GM23338 (cell line): Measurements from ENCODE around the gene NEB. TPM values are rescaled to one million over a fixed set of nuclear protein-coding genes. Genes with fewer than 3 reads are reported as not detected.

Source experiments
- ATAC-seq: fragments of 200-7000 bp; cut with Tn5 transposase; 3 replicates; pipeline ENCODE4 v1.9.1; 2020
- DNase-seq: peaks from one replicate; pipeline ENCODE4 v3.0.0-alpha.2; 2015; ENCODE audit warnings: low spot score
- H2AFZ ChIP-seq: fragments of 200-600 bp; sonication (generic); 2 replicates; pipeline ENCODE4 v1.8.0; 2016; ENCODE audit warnings: antibody characterized with exemption, mild to moderate bottlenecking, moderate library complexity
- H3F3A ChIP-seq: fragments of 200-600 bp; sonication (generic); replicated peaks from 2 replicates; pipeline ENCODE4 v1.8.0; 2017; ENCODE audit warnings: antibody characterized with exemption, mixed run types, low read depth
- H3K27ac ChIP-seq: fragments of 200-600 bp; sonication (generic); 2 replicates; pipeline ENCODE4 v1.6.1; 2016; ENCODE audit warnings: low read depth
- H3K27me3 ChIP-seq: fragments of 200-600 bp; sonication (generic); 2 replicates; pipeline ENCODE4 v1.8.0; 2016; ENCODE audit warnings: mild to moderate bottlenecking, mixed run types, moderate library complexity; ENCODE audit not compliant: insufficient read depth
- H3K36me3 ChIP-seq: fragments of 200-600 bp; sonication (generic); 2 replicates; pipeline ENCODE4 v1.8.0; 2016; ENCODE audit warnings: mild to moderate bottlenecking; ENCODE audit not compliant: insufficient read depth
- H3K4me1 ChIP-seq: fragments of 200-600 bp; sonication (generic); 2 replicates; pipeline ENCODE4 v1.8.0; 2016; ENCODE audit warnings: mild to moderate bottlenecking, moderate library complexity; ENCODE audit not compliant: insufficient read depth
- H3K4me2 ChIP-seq: fragments of 200-600 bp; sonication (generic); 2 replicates; pipeline ENCODE4 v1.7.1; 2017; ENCODE audit warnings: mixed run types
- H3K4me3 ChIP-seq: fragments of 200-600 bp; sonication (generic); 2 replicates; pipeline ENCODE4 v1.6.1; 2016; ENCODE audit warnings: mixed run types
- H3K79me2 ChIP-seq: fragments of 200-600 bp; sonication (generic); replicated peaks from 2 replicates; pipeline ENCODE4 v1.8.0; 2017; ENCODE audit warnings: mild to moderate bottlenecking; ENCODE audit not compliant: insufficient read depth
- H3K9me2 ChIP-seq: fragments of 200-600 bp; sonication (generic); 2 replicates; pipeline ENCODE4 v1.8.0; 2017; ENCODE audit not compliant: insufficient read depth
- H4K20me1 ChIP-seq: fragments of 200-600 bp; sonication (generic); replicated peaks from 2 replicates; pipeline ENCODE4 v1.8.0; 2017; ENCODE audit warnings: mild to moderate bottlenecking; ENCODE audit not compliant: insufficient read depth
- H3K27ac Mint-ChIP-seq: 2 replicates; pipeline ENCODE4 v1.8.0; 2020; ENCODE audit warnings: inconsistent platforms, mild to moderate bottlenecking, moderate library complexity, mixed read lengths
- H3K27me3 Mint-ChIP-seq: 3 replicates; pipeline ENCODE4 v1.8.0; 2022; ENCODE audit warnings: low read depth, mild to moderate bottlenecking, moderate library complexity, mixed read lengths, inconsistent platforms; ENCODE audit not compliant: insufficient read depth, poor library complexity
- H3K36me3 Mint-ChIP-seq: 3 replicates; pipeline ENCODE4 v1.8.0; 2021; ENCODE audit warnings: low read depth, mild to moderate bottlenecking, inconsistent platforms, moderate library complexity, mixed read lengths
- H3K4me1 Mint-ChIP-seq: 3 replicates; pipeline ENCODE4 v1.8.0; 2020; ENCODE audit warnings: mild to moderate bottlenecking, inconsistent platforms, mixed read lengths
- H3K4me3 Mint-ChIP-seq: 3 replicates; pipeline ENCODE4 v1.8.0; 2021; ENCODE audit warnings: moderate library complexity, mild to moderate bottlenecking, inconsistent platforms, mixed read lengths
- H3K9me3 Mint-ChIP-seq: 3 replicates; pipeline ENCODE4 v1.8.0; 2020; ENCODE audit warnings: moderate library complexity, mild to moderate bottlenecking, inconsistent platforms, mixed read lengths
- CREB1 ChIP-seq: fragments of 250-450 bp; sonication (Bioruptor Pico); IDR thresholded peaks from 2 replicates; pipeline ENCODE4 v1.5.0; 2020; ENCODE audit warnings: low read depth, mild to moderate bottlenecking, moderate library complexity
- CTCF ChIP-seq, 2 experiments: fragments of 200-600 bp in 1 of 2; sonication (generic) in 1 of 2; conservative IDR thresholded peaks; 2 replicates each; pipeline versions ENCODE4 v1.5.1 to v1.6.1; 2016 to 2017; ENCODE audit warnings: antibody characterized with exemption in 2 of 2, low read depth in 2 of 2, mild to moderate bottlenecking in 2 of 2, moderate library complexity in 1 of 2
- EZH2 ChIP-seq: fragments of 200-600 bp; sonication (generic); IDR thresholded peaks from one replicate; pipeline ENCODE4 v1.8.0; 2017; ENCODE audit warnings: antibody characterized with exemption, mild to moderate bottlenecking, low read depth; ENCODE audit not compliant: unreplicated experiment
- EZH2phosphoT487 ChIP-seq: fragments of 200-600 bp; sonication (generic); IDR thresholded peaks from one replicate; pipeline ENCODE4 v1.8.1; 2018; ENCODE audit warnings: antibody characterized with exemption; ENCODE audit not compliant: unreplicated experiment
- NANOG ChIP-seq: IDR thresholded peaks from 2 replicates; pipeline ENCODE4 v1.6.1; 2016; ENCODE audit warnings: antibody characterized with exemption, borderline replicate concordance
- STAT1 ChIP-seq: IDR thresholded peaks from one replicate; pipeline ENCODE4 v1.6.1; 2016; ENCODE audit warnings: antibody characterized with exemption; ENCODE audit not compliant: unreplicated experiment
- ZNF114 ChIP-seq: fragments of 250-450 bp; sonication (Bioruptor Pico); IDR thresholded peaks from 2 replicates; pipeline ENCODE4 v1.5.0; 2020; ENCODE audit warnings: mild to moderate bottlenecking, moderate library complexity
- ZNF331 ChIP-seq: fragments of 250-450 bp; sonication (Bioruptor Pico); IDR thresholded peaks from 2 replicates; pipeline ENCODE4 v1.5.0; 2020; ENCODE audit warnings: low read depth, mild to moderate bottlenecking, moderate library complexity
- ZNF462 ChIP-seq: fragments of 250-450 bp; sonication (Bioruptor Pico); IDR thresholded peaks from 2 replicates; pipeline ENCODE4 v1.5.0; 2020; ENCODE audit warnings: mild to moderate bottlenecking, moderate library complexity
- polyA plus RNA-seq: library from polyadenylated mRNA; unstranded; fragments of >200 nt; fragmentation: Nextera tagmentation; extraction: Ambion mirVana; gene quantifications from 2 replicates; pipeline ENCODE4 v1.2.1, GENCODE V29; 2016
- total RNA-seq: library from RNA; depleted of rRNA; stranded (reverse); fragments of >200 nt; shearing (Covaris generic); gene quantifications from 2 replicates; pipeline ENCODE4 v1.2.3, GENCODE V29; 2014

NEB gene
- total and polyA plus RNA-seq, 2 experiments from 2014 or later: 6.2 to 13.7 TPM

GRCh38 chr2:151721161-151721560, 13.1 kb downstream of the NEB start (continued):
- TF ChIP-seq ZNF462 (CRISPR knock-in tag) (no peak), STAT1 (no peak)

GRCh38 chr2:151720521-151720920, 13.8 kb downstream of the NEB start:
- H3K27ac ChIP-seq: no peak overlapping the region
- H3K4me1 ChIP-seq: no peaks in the 10 kb centered on the region
- no peak overlapping the region for H2AFZ ChIP-seq
- H3K27me3 ChIP-seq: no peaks in the 10 kb centered on the region
- Mint-ChIP-seq H3K36me3 (no peaks in the 10 kb centered on the region; the same call in 2 of the 3 replicates), H3K27me3 (no peaks in the 10 kb centered on the region), H3K4me3 (no peak overlapping the region), H3K9me3 (no peaks in the 10 kb centered on the region), H3K4me1 (no peaks in the 10 kb centered on the region), H3K27ac (no peak overlapping the region)
- no peak for DNase-seq
- ATAC-seq: no peak
- no peak overlapping the region for H3K4me2 ChIP-seq
- H4K20me1 ChIP-seq: no peaks in the 10 kb centered on the region
- peaks cover 7% of the 10 kb centered on the region; the same call in 1 of the 2 replicates for H3K9me2 ChIP-seq
- H3F3A ChIP-seq: no peaks in the 10 kb centered on the region
- no peak overlapping the region for H3K4me3 ChIP-seq
- no peaks in the 10 kb centered on the region for H3K79me2 ChIP-seq
- H3K36me3 ChIP-seq: no peaks in the 10 kb centered on the region
- TF ChIP-seq ZNF114 (CRISPR knock-in tag): no peak
- no peak for TF ChIP-seq ZNF331 (CRISPR knock-in tag)
- no peak for TF ChIP-seq NANOG
- TF ChIP-seq CTCF (conservative IDR thresholded peaks at IDR 0.05; ENCODE audit: low read depth in 2 of 2): no peak
- no peak for TF ChIP-seq EZH2
- TF ChIP-seq CREB1 (CRISPR knock-in tag): no peak
- no peak for TF ChIP-seq EZH2phosphoT487
- TF ChIP-seq ZNF462 (CRISPR knock-in tag): no peak
